ENCODE results near the gene KNDC1.

- no peak for TF ChIP-seq MAX (IDR thresholded peaks at IDR 0.05; ENCODE audit: low read depth, low read length)
- TF ChIP-seq TCF7 (IDR thresholded peaks at IDR 0.05; ENCODE audit: borderline replicate concordance) = no peak
- no peak for TF ChIP-seq TARDBP (IDR thresholded peaks at IDR 0.05; ENCODE audit: borderline replicate concordance)
- TF ChIP-seq CTCF (IDR thresholded peaks at IDR 0.05 in 2 of 3, conservative IDR thresholded peaks at IDR 0.05 in 1 of 3; ENCODE audit: control insufficient read depth in 2 of 3, extremely low read depth in 1 of 3, insufficient read depth in 1 of 3, low read depth in 3 of 3, low read length in 3 of 3) = no peak
- no peak for TF ChIP-seq USF2 (IDR thresholded peaks at IDR 0.05; ENCODE audit: borderline replicate concordance, low read depth, low read length)
- no peak for TF ChIP-seq KDM1A (IDR thresholded peaks at IDR 0.05; ENCODE audit: borderline replicate concordance)
- TF ChIP-seq TCF12 (IDR thresholded peaks at IDR 0.05; ENCODE audit: low read depth, low read length) = no peak
- TF ChIP-seq GABPA (IDR thresholded peaks at IDR 0.05; ENCODE audit: low read depth) = no peak
- TF ChIP-seq RAD21 (IDR thresholded peaks at IDR 0.05; ENCODE audit: insufficient read depth, low read depth, low read length) = no peak
- no peak for TF ChIP-seq CBFB (IDR thresholded peaks at IDR 0.05; ENCODE audit: low read depth)
- TF ChIP-seq E2F4 (IDR thresholded peaks at IDR 0.05; ENCODE audit: low read depth, low read length) = no peak
- no peak for TF ChIP-seq NR2C1 (IDR thresholded peaks at IDR 0.05)
- no peak for TF ChIP-seq HCFC1 (IDR thresholded peaks at IDR 0.05; ENCODE audit: low read length)
Measured at GRCh38 chr10:133195611-133196010, 35.6 kb downstream of the KNDC1 start.
